SU-DHL-6 (cell line): Measurements from ENCODE around the gene SLC2A1.

Source experiments
- H2AFZ ChIP-seq: fragments of 200-600 bp; sonication (generic); 2 replicates; pipeline ENCODE4 v1.6.1; 2014; ENCODE audit warnings: low read depth, mild to moderate bottlenecking, moderate library complexity, mixed read lengths, antibody characterized with exemption, low read length; ENCODE audit not compliant: severe bottlenecking
- H3F3A ChIP-seq: fragments of 200-600 bp; shearing (Covaris generic); 2 replicates; pipeline ENCODE4 v1.6.0; 2016; ENCODE audit warnings: antibody characterized with exemption, mild to moderate bottlenecking; ENCODE audit not compliant: insufficient read depth
- H3K27ac ChIP-seq: fragments of 200-600 bp; sonication (generic); 2 replicates; pipeline ENCODE4 v1.5.1; 2016; ENCODE audit warnings: low read depth, mild to moderate bottlenecking, low read length, moderate library complexity, mixed read lengths
- H3K27me3 ChIP-seq: fragments of 200-600 bp; sonication (generic), shearing (Covaris generic); 2 replicates; pipeline ENCODE4 v1.6.0; 2014; ENCODE audit warnings: mild to moderate bottlenecking, low read length
- H3K36me3 ChIP-seq: fragments of 200-600 bp; sonication (generic); 2 replicates; pipeline ENCODE4 v1.6.1; 2014; ENCODE audit warnings: mild to moderate bottlenecking, low read length, mixed read lengths
- H3K4me2 ChIP-seq: fragments of 300-600, 200-600 bp; shearing (Covaris generic), sonication (generic); 2 replicates; pipeline ENCODE4 v1.6.0; 2014; ENCODE audit warnings: low read length, low read depth, mild to moderate bottlenecking; ENCODE audit not compliant: poor library complexity, severe bottlenecking
- H3K4me3 ChIP-seq: fragments of 200-600 bp; sonication (generic); 2 replicates; pipeline ENCODE4 v1.5.1; 2014; ENCODE audit warnings: antibody characterized with exemption, low read length, mild to moderate bottlenecking, mixed read lengths; ENCODE audit not compliant: insufficient read depth, poor library complexity, severe bottlenecking
- H3K79me2 ChIP-seq: fragments of 200-600 bp; sonication (generic); 2 replicates; pipeline ENCODE4 v1.6.1; 2014; ENCODE audit warnings: mild to moderate bottlenecking, low read length, moderate library complexity; ENCODE audit not compliant: insufficient read depth
- H3K9ac ChIP-seq: fragments of 200-600 bp; sonication (generic); 2 replicates; pipeline ENCODE4 v1.7.0; 2014; ENCODE audit warnings: mild to moderate bottlenecking, low read length
- H3K9me2 ChIP-seq: fragments of 200-600 bp; sonication (generic); replicated peaks from 2 replicates; pipeline ENCODE4 v1.6.1; 2014; ENCODE audit warnings: low read length; ENCODE audit not compliant: insufficient read depth
- H3K9me3 ChIP-seq: fragments of 200-600 bp; sonication (generic); 2 replicates; pipeline ENCODE4 v1.6.1; 2014; ENCODE audit warnings: low read length, mixed read lengths; ENCODE audit not compliant: insufficient read depth
- H4K20me1 ChIP-seq: fragments of 200-600 bp; sonication (generic); 2 replicates; pipeline ENCODE4 v1.6.1; 2014; ENCODE audit warnings: low read depth, mild to moderate bottlenecking, antibody characterized with exemption, low read length, moderate library complexity, mixed read lengths
- EZH2phosphoT487 ChIP-seq: fragments of 200-600 bp; sonication (generic), shearing (Covaris generic); conservative IDR thresholded peaks from 2 replicates; pipeline ENCODE4 v1.6.1; 2018; ENCODE audit warnings: mild to moderate bottlenecking, antibody characterized with exemption, low read length, moderate library complexity, mixed read lengths
- TF ChIP-seq, protein P1 (sequence below): fragments of 200-600 bp; sonication (generic); IDR thresholded peaks from one replicate; pipeline ENCODE4 v1.5.1; 2017; ENCODE audit warnings: antibody characterized with exemption, mild to moderate bottlenecking, low read length, moderate library complexity; ENCODE audit not compliant: insufficient read depth, poor library complexity, severe bottlenecking

The SLC2A1 gene

DNA sequence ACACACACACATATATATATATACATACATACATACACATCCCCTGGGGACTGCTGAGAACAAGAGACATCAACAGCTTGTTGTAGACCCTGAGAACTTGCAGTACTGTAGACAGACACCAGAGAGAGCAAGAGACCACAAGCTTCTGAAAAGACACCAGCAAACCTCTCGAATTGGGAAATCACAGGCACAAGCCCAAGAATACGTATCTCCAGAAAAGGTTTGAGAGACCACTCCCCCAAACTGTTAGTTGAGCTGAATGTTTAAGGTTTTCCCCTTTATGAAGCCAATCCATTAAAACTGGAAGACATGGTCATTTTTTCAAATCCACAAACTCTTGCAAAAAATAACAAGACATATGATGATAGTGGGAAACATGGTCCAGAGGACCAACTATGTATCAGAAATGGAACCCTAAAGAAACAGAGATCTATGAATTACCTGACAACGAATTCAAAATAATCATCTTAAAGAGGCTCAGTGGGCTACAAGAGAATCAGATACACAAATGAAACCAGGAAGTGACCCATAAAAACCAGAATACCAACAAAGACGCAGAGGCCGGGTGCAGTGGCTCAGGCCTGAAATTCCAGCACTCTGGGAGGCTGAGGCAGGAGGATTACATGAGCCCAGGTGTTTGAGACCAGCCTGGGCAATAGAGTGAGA is 45.1 kb downstream of the SLC2A1 start:
- H3F3A ChIP-seq: no peaks in the 10 kb centered on the region
- H3K4me2 ChIP-seq: no peak overlapping the region
- H3K9ac ChIP-seq: no peak overlapping the region
- H4K20me1 ChIP-seq: no peaks in the 10 kb centered on the region
- H2AFZ ChIP-seq: no peak overlapping the region
- H3K27ac ChIP-seq: no peak overlapping the region
- H3K9me3 ChIP-seq: no peaks in the 10 kb centered on the region
- no peak for TF ChIP-seq EZH2phosphoT487
- TF ChIP-seq, protein P1, sequence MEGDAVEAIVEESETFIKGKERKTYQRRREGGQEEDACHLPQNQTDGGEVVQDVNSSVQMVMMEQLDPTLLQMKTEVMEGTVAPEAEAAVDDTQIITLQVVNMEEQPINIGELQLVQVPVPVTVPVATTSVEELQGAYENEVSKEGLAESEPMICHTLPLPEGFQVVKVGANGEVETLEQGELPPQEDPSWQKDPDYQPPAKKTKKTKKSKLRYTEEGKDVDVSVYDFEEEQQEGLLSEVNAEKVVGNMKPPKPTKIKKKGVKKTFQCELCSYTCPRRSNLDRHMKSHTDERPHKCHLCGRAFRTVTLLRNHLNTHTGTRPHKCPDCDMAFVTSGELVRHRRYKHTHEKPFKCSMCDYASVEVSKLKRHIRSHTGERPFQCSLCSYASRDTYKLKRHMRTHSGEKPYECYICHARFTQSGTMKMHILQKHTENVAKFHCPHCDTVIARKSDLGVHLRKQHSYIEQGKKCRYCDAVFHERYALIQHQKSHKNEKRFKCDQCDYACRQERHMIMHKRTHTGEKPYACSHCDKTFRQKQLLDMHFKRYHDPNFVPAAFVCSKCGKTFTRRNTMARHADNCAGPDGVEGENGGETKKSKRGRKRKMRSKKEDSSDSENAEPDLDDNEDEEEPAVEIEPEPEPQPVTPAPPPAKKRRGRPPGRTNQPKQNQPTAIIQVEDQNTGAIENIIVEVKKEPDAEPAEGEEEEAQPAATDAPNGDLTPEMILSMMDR: peak; percentile 55
- H3K27me3 ChIP-seq: no peaks in the 10 kb centered on the region
- H3K36me3 ChIP-seq: no peaks in the 10 kb centered on the region
- no peaks in the 10 kb centered on the region for H3K79me2 ChIP-seq
- H3K9me2 ChIP-seq: no peaks in the 10 kb centered on the region
- H3K4me3 ChIP-seq: no peak overlapping the region

DNA sequence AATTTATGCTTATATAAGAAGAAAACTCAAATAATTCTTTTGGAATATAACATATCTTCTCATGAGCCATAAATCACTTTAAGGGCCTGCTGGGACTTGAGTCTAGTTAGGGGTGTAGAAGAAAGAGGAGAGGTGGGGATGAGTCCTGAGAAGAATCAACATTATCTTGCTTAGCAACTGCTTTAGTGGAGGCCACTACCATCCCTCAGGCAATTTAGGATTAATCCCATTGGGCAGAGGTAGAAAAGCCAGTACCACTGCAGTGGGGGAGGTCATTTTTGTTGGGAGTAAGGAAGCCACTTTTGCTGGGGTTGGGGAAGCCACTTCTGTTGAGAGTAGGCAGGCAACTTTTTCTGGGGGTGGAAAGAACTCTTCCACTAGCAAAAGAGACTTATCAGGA is 47.7 kb downstream of the SLC2A1 start:
- TF ChIP-seq EZH2phosphoT487: no peak
- TF ChIP-seq, protein P1: no peak
- H3K4me2 ChIP-seq: no peak overlapping the region
- no peaks in the 10 kb centered on the region for H3K27me3 ChIP-seq

DNA sequence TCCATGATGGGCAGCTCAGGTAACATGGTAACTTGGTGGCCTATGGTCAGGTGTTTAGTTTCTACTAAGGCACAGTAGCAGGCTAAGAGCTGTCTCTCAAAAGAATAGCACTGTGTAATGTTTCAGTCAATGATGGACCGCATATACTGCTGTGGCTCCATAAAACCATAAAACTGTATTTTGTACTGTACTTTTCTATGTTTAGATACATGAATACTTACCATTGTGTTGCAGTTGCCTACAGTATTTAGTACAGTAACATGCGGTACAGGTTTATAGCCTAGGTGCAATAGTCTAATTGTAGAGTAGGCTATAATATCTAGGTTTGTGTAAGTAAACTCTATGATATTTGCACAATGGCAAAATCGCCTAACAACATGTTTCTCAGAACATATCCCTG is 50.6 kb downstream of the SLC2A1 start:
- TF ChIP-seq, protein P1: no peak
- TF ChIP-seq EZH2phosphoT487: no peak
- Histone ChIP-seq H3K9ac (no peak overlapping the region), H3K9me2 (no peaks in the 10 kb centered on the region), H3K27ac (no peak overlapping the region), H3K4me2 (no peak overlapping the region), H3K4me3 (no peak overlapping the region), H4K20me1 (no peaks in the 10 kb centered on the region), H3F3A (no peaks in the 10 kb centered on the region), H3K36me3 (no peaks in the 10 kb centered on the region), H3K9me3 (no peaks in the 10 kb centered on the region), H3K79me2 (no peaks in the 10 kb centered on the region), H3K27me3 (no peaks in the 10 kb centered on the region), H2AFZ (no peak overlapping the region)

More for the DNA sequence above, 47.7 kb downstream of the SLC2A1 start:
- H2AFZ ChIP-seq: no peak overlapping the region
- H3F3A ChIP-seq: no peaks in the 10 kb centered on the region
- H3K4me3 ChIP-seq: no peak overlapping the region
- H3K79me2 ChIP-seq: no peaks in the 10 kb centered on the region
- H3K9me3 ChIP-seq: no peaks in the 10 kb centered on the region
- no peaks in the 10 kb centered on the region for H3K36me3 ChIP-seq
- no peaks in the 10 kb centered on the region for H4K20me1 ChIP-seq
- H3K9ac ChIP-seq: no peak overlapping the region
- no peak overlapping the region for H3K27ac ChIP-seq
- no peaks in the 10 kb centered on the region for H3K9me2 ChIP-seq
